OCI-LY3 (cell line): Measurements from ENCODE around the gene PSMD5.

Experiments
- H2AFZ ChIP-seq: fragments of 200-600, 300-600 bp; shearing (Covaris generic); 2 replicates; pipeline ENCODE4 v1.6.0; 2014; ENCODE audit warnings: antibody characterized with exemption, low read depth, low read length
- H3K27ac ChIP-seq: fragments of 200-600, 300-600 bp; sonication (generic); 2 replicates; pipeline ENCODE4 v1.5.1; 2014; ENCODE audit warnings: mild to moderate bottlenecking, low read length, moderate library complexity, mixed read lengths
- H3K27me3 ChIP-seq: fragments of 200-600, 300-600 bp; sonication (generic); 2 replicates; pipeline ENCODE4 v1.6.1; 2014; ENCODE audit warnings: low read depth, low read length, mixed read lengths
- H3K36me3 ChIP-seq: fragments of 200-600, 300-600 bp; sonication (generic); replicated peaks from 2 replicates; pipeline ENCODE3; 2014; ENCODE audit warnings: low read depth, low read length, mixed read lengths
- H3K4me1 ChIP-seq: fragments of 300-600, 200-600 bp; sonication (generic); 2 replicates; pipeline ENCODE4 v1.6.1; 2014; ENCODE audit warnings: low read length, mixed read lengths
- H3K4me2 ChIP-seq: fragments of 200-600, 300-600 bp; sonication (generic); 2 replicates; pipeline ENCODE4 v1.6.1; 2014; ENCODE audit warnings: low read length, mixed read lengths
- H3K4me3 ChIP-seq: fragments of 300-600, 200-600 bp; sonication (generic); 2 replicates; pipeline ENCODE4 v1.5.1; 2014; ENCODE audit warnings: antibody characterized with exemption, mild to moderate bottlenecking, low read length, moderate library complexity
- H3K79me2 ChIP-seq: fragments of 300-600, 200-600 bp; shearing (Covaris generic); 2 replicates; pipeline ENCODE4 v1.6.1; 2014; ENCODE audit warnings: mild to moderate bottlenecking, low read length, mixed read lengths
- H3K9ac ChIP-seq: fragments of 300-600, 200-600 bp; shearing (Covaris generic); 2 replicates; pipeline ENCODE4 v1.6.0; 2014; ENCODE audit warnings: mild to moderate bottlenecking, low read length, moderate library complexity
- H3K9me3 ChIP-seq: fragments of 200-600, 300-600 bp; shearing (Covaris generic); 2 replicates; pipeline ENCODE4 v1.6.1; 2014; ENCODE audit warnings: low read length, mixed read lengths; ENCODE audit not compliant: insufficient read depth
- H4K20me1 ChIP-seq: fragments of 200-600, 300-600 bp; sonication (generic); 2 replicates; pipeline ENCODE4 v1.6.1; 2016; ENCODE audit warnings: low read length, mixed read lengths; ENCODE audit not compliant: insufficient read depth
- EZH2phosphoT487 ChIP-seq: fragments of 200-600 bp; shearing (Covaris generic); IDR thresholded peaks from 2 replicates; pipeline ENCODE4 v1.6.1; 2018; ENCODE audit warnings: antibody characterized with exemption, mixed run types, low read depth
- TF ChIP-seq, protein P1 (sequence below): fragments of 200-600, 300-600 bp; sonication (generic); IDR thresholded peaks from 2 replicates; pipeline ENCODE4 v1.5.1; 2014; ENCODE audit warnings: antibody characterized with exemption, low read length, low read depth

The PSMD5 gene

DNA sequence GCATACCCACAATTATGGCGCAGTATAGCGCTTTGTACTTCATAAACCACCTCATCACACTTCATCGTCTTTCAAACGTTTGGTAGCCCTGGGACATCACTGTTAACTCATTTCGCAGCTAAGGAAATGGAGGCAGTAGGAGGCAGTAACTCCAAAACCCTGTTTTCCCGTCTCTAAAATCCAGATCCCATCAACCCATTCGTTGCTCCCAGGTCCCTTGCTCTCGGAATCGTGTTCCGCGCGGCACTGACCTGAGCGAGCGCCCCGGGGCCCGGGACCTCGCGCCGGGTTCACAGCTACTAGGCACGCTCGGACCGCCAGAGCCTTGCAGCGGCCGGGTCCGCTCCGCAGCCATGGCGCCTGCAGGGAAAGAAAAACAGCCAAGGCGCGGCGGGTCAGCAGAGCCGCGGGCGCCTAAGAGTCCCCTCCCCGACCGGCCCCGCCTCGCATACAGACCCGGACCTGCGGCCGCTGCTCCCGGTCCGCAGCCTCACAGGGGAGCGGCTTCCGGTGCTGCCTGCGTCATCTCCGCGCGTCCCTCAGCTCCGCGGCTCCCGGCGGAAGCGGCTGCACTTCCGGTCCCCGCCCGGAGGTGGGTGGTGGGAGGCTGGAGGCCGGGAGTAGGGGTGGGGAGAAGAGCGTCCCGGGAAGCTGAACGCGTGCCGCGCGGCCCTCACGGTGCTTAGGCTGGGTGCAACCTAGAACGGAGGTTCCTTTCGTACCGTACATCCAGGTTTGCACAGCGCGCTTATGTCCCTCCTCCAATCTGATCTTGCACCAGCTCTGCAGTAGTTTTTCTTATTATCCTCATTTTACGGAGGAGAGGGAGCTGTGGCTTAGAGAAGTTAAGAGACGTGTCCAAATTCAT, 49.6 kb downstream of the PSMD5 start, which contains the start of gene FBXW2:
TSS of gene FBXW2 (minus strand) at position 519 of the 868 bp plus-strand sequence. CDS start 5,158 bp downstream, outside the sequence.
- TF ChIP-seq, protein P1, sequence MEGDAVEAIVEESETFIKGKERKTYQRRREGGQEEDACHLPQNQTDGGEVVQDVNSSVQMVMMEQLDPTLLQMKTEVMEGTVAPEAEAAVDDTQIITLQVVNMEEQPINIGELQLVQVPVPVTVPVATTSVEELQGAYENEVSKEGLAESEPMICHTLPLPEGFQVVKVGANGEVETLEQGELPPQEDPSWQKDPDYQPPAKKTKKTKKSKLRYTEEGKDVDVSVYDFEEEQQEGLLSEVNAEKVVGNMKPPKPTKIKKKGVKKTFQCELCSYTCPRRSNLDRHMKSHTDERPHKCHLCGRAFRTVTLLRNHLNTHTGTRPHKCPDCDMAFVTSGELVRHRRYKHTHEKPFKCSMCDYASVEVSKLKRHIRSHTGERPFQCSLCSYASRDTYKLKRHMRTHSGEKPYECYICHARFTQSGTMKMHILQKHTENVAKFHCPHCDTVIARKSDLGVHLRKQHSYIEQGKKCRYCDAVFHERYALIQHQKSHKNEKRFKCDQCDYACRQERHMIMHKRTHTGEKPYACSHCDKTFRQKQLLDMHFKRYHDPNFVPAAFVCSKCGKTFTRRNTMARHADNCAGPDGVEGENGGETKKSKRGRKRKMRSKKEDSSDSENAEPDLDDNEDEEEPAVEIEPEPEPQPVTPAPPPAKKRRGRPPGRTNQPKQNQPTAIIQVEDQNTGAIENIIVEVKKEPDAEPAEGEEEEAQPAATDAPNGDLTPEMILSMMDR = no peak
- no peak for TF ChIP-seq EZH2phosphoT487
- Histone ChIP-seq H3K36me3 (peaks cover 14% of the 10 kb centered on the region), H3K4me1 (peaks cover 17% of the 10 kb centered on the region), H3K9ac (peak within 1 kb of the TSS; percentile 75), H3K9me3 (no peaks in the 10 kb centered on the region), H4K20me1 (no peaks in the 10 kb centered on the region), H3K4me3 (peak within 1 kb of the TSS; percentile 83), H2AFZ (peak within 1 kb of the TSS; percentile 40), H3K27ac (peak within 1 kb of the TSS; percentile 36), H3K79me2 (peaks cover 61% of the 10 kb centered on the region), H3K4me2 (peak within 1 kb of the TSS; percentile 88), H3K27me3 (no peaks in the 10 kb centered on the region)

DNA sequence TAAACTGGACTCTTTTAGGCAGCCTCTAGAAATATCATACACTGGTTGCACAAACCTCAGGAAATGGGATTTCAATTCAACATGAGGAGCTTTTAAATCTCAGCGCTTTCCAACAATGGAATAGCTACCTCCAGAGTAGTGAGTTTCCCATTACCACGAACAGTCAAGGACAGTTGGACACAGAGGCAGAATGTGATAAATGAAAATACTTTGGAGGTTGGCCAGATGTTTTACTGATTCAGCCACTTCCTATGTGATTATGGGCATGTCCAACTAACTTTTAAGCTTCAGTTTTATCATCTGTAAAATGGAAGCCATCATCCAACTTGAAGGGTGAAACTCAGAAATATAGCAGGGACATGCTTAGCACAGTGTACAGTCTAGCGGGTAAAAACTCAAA, 51.6 kb downstream of the PSMD5 start:
- Histone ChIP-seq H3K36me3 (peaks cover 26% of the 10 kb centered on the region), H3K9me3 (no peaks in the 10 kb centered on the region), H3K79me2 (peaks cover 75% of the 10 kb centered on the region), H3K4me1 (peaks cover 17% of the 10 kb centered on the region), H3K9ac (no peak overlapping the region), H3K27ac (no peak overlapping the region), H3K4me3 (no peak overlapping the region), H2AFZ (no peak overlapping the region), H3K4me2 (no peak overlapping the region), H4K20me1 (no peaks in the 10 kb centered on the region), H3K27me3 (no peaks in the 10 kb centered on the region)
- TF ChIP-seq, protein P1 = no peak
- no peak for TF ChIP-seq EZH2phosphoT487

DNA sequence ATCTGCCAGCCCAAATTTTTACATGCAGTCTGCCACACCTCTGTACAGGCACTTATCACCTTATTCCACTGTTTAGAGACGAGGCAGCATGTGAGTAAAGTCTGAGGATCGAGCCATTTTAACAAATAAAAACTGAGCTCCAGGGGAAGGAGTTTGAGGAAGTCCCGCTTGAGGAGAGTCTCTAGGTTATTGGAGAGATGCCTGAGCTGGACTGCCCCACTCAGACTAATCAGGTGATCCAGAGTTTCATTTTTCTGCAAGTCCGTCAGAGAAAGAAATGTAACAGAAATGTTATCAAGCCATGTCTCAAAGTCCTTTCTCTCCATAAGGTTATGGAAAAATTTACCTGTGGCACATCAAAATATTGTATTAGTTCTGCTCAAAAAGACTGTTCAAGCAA, 54.8 kb downstream of the PSMD5 start:
- H4K20me1 ChIP-seq = no peaks in the 10 kb centered on the region
- TF ChIP-seq, protein P1 = no peak
- no peak for TF ChIP-seq EZH2phosphoT487
- no peaks in the 10 kb centered on the region for H3K27me3 ChIP-seq
- no peak overlapping the region for H2AFZ ChIP-seq
- no peak overlapping the region for H3K9ac ChIP-seq
- H3K4me2 ChIP-seq = no peak overlapping the region
- H3K9me3 ChIP-seq = no peaks in the 10 kb centered on the region
- H3K27ac ChIP-seq = no peak overlapping the region
- peaks cover 11% of the 10 kb centered on the region for H3K4me1 ChIP-seq
- peaks cover 87% of the 10 kb centered on the region for H3K79me2 ChIP-seq
- H3K36me3 ChIP-seq = peaks cover 44% of the 10 kb centered on the region
- no peak overlapping the region for H3K4me3 ChIP-seq

DNA sequence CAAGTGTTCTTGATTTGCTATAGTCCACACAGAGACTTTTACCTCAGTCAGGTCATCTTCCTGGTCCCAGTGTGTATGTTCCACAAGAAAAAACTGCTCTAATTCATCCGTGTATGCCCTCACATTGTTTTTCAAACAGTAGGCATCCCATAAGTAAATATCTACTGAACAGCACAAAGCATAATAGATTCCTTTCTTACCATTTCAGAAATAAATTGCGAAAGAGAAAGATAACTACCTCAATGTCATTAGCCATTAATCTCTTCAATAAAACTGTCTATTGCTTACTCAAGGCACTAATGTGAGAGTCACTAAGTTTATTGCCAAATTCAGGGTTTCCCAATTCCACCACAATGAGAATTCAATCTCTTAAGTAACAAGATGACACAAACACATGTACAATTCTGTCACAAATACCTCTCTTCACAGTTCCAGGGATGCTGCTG, 59.1 kb downstream of the PSMD5 start:
- TF ChIP-seq EZH2phosphoT487 = no peak
- TF ChIP-seq, protein P1 = no peak
- no peaks in the 10 kb centered on the region for H3K27me3 ChIP-seq
- no peaks in the 10 kb centered on the region for H3K4me1 ChIP-seq
- H2AFZ ChIP-seq = no peak overlapping the region
- H3K4me2 ChIP-seq = no peak overlapping the region
- H3K79me2 ChIP-seq = peaks cover 71% of the 10 kb centered on the region
- H3K36me3 ChIP-seq = peaks cover 48% of the 10 kb centered on the region
- no peaks in the 10 kb centered on the region for H3K9me3 ChIP-seq
- H3K27ac ChIP-seq = no peak overlapping the region
- no peak overlapping the region for H3K4me3 ChIP-seq
- H3K9ac ChIP-seq = no peak overlapping the region
- H4K20me1 ChIP-seq = no peaks in the 10 kb centered on the region
